ENCODE data around the gene WEE2.
"Not testable (repeated sequence)": the region's sequence is repeated elsewhere in the genome, so short reads cannot be mapped to it uniquely, and the experiment has no call there.

The WEE2 gene

DNA sequence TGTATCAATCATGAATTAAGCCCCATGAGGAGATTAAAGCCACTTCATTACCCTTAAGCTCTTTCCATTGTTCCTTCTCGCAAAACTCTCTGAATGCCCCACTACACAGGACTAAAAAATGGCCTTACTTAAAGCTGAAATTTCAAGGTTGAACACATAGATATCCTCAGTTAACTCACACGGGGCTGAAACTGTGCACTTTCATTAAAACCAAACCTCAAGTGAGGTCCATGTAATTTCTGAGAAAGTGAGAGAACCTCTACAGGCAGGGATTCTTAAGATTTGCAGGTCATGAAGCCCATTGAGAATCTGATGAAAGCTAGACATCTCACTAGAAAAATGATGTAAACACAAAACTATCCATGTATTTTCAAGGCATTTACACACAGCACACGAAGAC, 22.1 kb upstream of the WEE2 start:
- Histone ChIP-seq H2AFZ (ENCODE audit: low read depth, low read length) (no peak overlapping the region), H3K4me3 (ENCODE audit: low read length) (no peak overlapping the region), H3K36me3 (replicated peaks; ENCODE audit: low read depth, low read length) (peaks cover 23% of the 10 kb centered on the region), H4K20me1 (ENCODE audit: insufficient read depth, low read length) (peaks cover 21% of the 10 kb centered on the region), H3K27me3 (ENCODE audit: low read depth, low read length) (no peaks in the 10 kb centered on the region), H3K4me1 (ENCODE audit: low read length) (no peaks in the 10 kb centered on the region), H3K79me2 (ENCODE audit: low read length) (peaks cover 6% of the 10 kb centered on the region), H3K27ac (ENCODE audit: low read length) (no peak overlapping the region), H3K9ac (ENCODE audit: low read length) (no peak overlapping the region), H3K9me3 (ENCODE audit: insufficient read depth, low read length) (no peaks in the 10 kb centered on the region), H3K4me2 (ENCODE audit: low read length) (no peak overlapping the region)
- no peak for TF ChIP-seq EZH2phosphoT487 (IDR thresholded peaks at IDR 0.05; ENCODE audit: low read depth)
- TF ChIP-seq, protein P1, sequence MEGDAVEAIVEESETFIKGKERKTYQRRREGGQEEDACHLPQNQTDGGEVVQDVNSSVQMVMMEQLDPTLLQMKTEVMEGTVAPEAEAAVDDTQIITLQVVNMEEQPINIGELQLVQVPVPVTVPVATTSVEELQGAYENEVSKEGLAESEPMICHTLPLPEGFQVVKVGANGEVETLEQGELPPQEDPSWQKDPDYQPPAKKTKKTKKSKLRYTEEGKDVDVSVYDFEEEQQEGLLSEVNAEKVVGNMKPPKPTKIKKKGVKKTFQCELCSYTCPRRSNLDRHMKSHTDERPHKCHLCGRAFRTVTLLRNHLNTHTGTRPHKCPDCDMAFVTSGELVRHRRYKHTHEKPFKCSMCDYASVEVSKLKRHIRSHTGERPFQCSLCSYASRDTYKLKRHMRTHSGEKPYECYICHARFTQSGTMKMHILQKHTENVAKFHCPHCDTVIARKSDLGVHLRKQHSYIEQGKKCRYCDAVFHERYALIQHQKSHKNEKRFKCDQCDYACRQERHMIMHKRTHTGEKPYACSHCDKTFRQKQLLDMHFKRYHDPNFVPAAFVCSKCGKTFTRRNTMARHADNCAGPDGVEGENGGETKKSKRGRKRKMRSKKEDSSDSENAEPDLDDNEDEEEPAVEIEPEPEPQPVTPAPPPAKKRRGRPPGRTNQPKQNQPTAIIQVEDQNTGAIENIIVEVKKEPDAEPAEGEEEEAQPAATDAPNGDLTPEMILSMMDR (IDR thresholded peaks at IDR 0.05; ENCODE audit: low read depth, low read length), result no peak

DNA sequence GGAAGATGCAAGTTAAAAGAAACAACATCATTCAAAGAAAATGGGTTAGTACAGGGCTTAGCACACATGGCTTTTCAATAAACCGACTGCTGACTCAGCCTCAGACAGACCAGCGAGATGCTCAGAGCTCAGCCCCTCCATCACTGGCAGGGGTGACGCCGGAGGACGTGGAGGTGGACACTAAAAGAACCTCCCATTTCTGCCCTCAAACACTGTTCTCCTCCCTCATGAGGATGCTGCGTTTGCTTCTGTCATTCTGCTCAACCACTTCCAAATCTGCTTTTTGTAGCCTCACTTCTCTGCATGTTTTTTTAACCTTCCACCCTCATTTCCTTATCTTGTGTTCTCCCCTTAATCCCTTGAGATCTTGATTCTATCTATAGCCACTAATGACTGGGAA, 21.5 kb upstream of the WEE2 start:
- H3K4me1 ChIP-seq (ENCODE audit: low read length), result no peaks in the 10 kb centered on the region
- H3K4me2 ChIP-seq (ENCODE audit: low read length), result no peak overlapping the region
- H4K20me1 ChIP-seq (ENCODE audit: insufficient read depth, low read length), result peaks cover 26% of the 10 kb centered on the region
- no peaks in the 10 kb centered on the region for H3K9me3 ChIP-seq (ENCODE audit: insufficient read depth, low read length)
- H3K27me3 ChIP-seq (ENCODE audit: low read depth, low read length), result no peaks in the 10 kb centered on the region
- no peak overlapping the region for H3K9ac ChIP-seq (ENCODE audit: low read length)
- no peak overlapping the region for H3K27ac ChIP-seq (ENCODE audit: low read length)
- H2AFZ ChIP-seq (ENCODE audit: low read depth, low read length), result no peak overlapping the region
- peaks cover 23% of the 10 kb centered on the region for H3K36me3 ChIP-seq (replicated peaks; ENCODE audit: low read depth, low read length)
- no peak overlapping the region for H3K4me3 ChIP-seq (ENCODE audit: low read length)
- H3K79me2 ChIP-seq (ENCODE audit: low read length), result peaks cover 12% of the 10 kb centered on the region
- TF ChIP-seq, protein P1 (IDR thresholded peaks at IDR 0.05; ENCODE audit: low read depth, low read length), result no peak
- no peak for TF ChIP-seq EZH2phosphoT487 (IDR thresholded peaks at IDR 0.05; ENCODE audit: low read depth)

DNA sequence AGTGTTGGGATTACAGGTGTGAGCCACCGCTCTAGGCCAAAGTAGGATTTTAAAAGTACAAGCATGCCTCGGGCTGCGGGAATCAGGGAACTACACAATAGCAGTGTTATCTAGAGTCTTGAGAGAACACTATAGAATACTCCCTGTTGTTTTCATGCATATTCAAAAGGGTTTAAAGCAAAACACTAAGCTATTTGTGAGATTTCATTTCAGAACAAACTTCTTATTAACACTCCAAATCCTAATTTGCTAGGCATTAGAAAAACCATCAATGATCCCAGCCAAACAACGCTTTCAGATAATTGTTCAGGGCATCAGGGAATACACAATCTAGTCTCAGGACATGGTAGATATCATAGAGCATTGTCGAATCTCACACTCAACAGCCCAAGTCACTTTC, 20.1 kb upstream of the WEE2 start:
- Histone ChIP-seq H4K20me1 (ENCODE audit: insufficient read depth, low read length) (peaks cover 39% of the 10 kb centered on the region), H3K36me3 (replicated peaks; ENCODE audit: low read depth, low read length) (peaks cover 16% of the 10 kb centered on the region), H3K4me2 (ENCODE audit: low read length) (no peak overlapping the region), H3K9me3 (ENCODE audit: insufficient read depth, low read length) (no peaks in the 10 kb centered on the region), H3K27me3 (ENCODE audit: low read depth, low read length) (no peaks in the 10 kb centered on the region), H3K4me1 (ENCODE audit: low read length) (no peaks in the 10 kb centered on the region), H3K79me2 (ENCODE audit: low read length) (peaks cover 15% of the 10 kb centered on the region), H2AFZ (ENCODE audit: low read depth, low read length) (no peak overlapping the region), H3K9ac (ENCODE audit: low read length) (no peak overlapping the region), H3K4me3 (ENCODE audit: low read length) (no peak overlapping the region), H3K27ac (ENCODE audit: low read length) (no peak overlapping the region)
- no peak for TF ChIP-seq EZH2phosphoT487 (IDR thresholded peaks at IDR 0.05; ENCODE audit: low read depth)
- TF ChIP-seq, protein P1 (IDR thresholded peaks at IDR 0.05; ENCODE audit: low read depth, low read length), result no peak

DNA sequence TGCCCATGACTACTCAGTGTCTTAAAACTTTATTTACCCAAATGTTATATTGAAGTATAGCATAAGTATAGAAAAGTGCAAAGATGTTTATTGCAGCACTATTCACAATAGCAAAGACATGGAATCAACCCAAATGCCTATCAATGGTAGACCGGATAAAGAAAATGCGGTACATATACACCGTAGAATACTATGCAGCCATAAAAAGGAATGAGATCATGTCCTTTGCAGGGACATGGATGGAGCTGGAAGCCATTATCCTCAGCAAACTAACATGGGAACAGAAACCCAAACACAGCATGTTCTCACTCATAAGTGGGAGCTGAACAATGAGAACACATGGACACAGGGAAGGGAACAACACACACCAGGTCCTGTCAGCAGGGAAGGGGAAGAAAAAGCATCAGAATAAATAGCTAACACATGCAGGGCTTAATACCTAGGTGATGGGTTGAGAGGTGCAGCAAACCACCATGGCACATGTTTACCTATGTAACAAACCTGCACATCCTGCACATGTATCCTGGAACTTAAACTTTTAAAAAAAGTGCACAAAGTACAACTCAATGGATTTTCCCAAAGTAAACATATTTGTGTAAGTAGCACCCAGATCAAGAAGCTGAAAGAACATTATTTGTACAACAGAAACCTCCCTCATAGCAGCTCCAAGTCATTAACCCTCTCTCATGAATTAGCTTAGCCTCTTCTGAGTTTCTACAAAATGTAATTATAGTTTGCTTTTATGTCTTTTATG, 18.9 kb upstream of the WEE2 start:
- H3K4me3 ChIP-seq (ENCODE audit: low read length); H2AFZ ChIP-seq (ENCODE audit: low read depth, low read length); H3K9me3 ChIP-seq (ENCODE audit: insufficient read depth, low read length); H3K9ac ChIP-seq (ENCODE audit: low read length); H3K27ac ChIP-seq (ENCODE audit: low read length); H3K27me3 ChIP-seq (ENCODE audit: low read depth, low read length); H3K4me1 ChIP-seq (ENCODE audit: low read length); H3K4me2 ChIP-seq (ENCODE audit: low read length): not testable (repeated sequence)
- Histone ChIP-seq H3K79me2 (ENCODE audit: low read length) (peaks cover 20% of the 10 kb centered on the region), H4K20me1 (ENCODE audit: insufficient read depth, low read length) (peaks cover 43% of the 10 kb centered on the region), H3K36me3 (replicated peaks; ENCODE audit: low read depth, low read length) (peaks cover 13% of the 10 kb centered on the region)
